Large intestine (tissue), 3 donors: ENCODE measurements around the gene SLC39A11. TPM values are rescaled to one million over a fixed set of nuclear protein-coding genes. Genes with fewer than 3 reads are reported as not detected.

ENCODE experiments used
- DNase-seq, 2 donors: peaks; one replicate each; pipeline versions ENCODE4 v3.0.0 to v3.0.0-alpha.2; 2013
- H3K27ac ChIP-seq: one replicate; pipeline ENCODE4 v1.5.1; 2013; ENCODE audit warnings: low read length
- H3K27me3 ChIP-seq: 2 replicates; pipeline ENCODE4 v1.6.1; 2013; ENCODE audit warnings: low read length; ENCODE audit not compliant: control insufficient read depth, insufficient read depth
- H3K36me3 ChIP-seq: 2 replicates; pipeline ENCODE4 v1.6.1; 2013; ENCODE audit warnings: low read length; ENCODE audit not compliant: control insufficient read depth, insufficient read depth
- H3K4me1 ChIP-seq: one replicate; pipeline ENCODE4 v1.6.1; 2013; ENCODE audit warnings: low read length; ENCODE audit not compliant: control insufficient read depth, insufficient read depth
- H3K4me3 ChIP-seq: one replicate; pipeline ENCODE4 v1.5.1; 2013; ENCODE audit warnings: low read length
- H3K9me3 ChIP-seq: one replicate; pipeline ENCODE4 v1.6.1; 2013; ENCODE audit warnings: mild to moderate bottlenecking, low read depth, low read length, moderate library complexity; ENCODE audit not compliant: control insufficient read depth
- WGBS: methylation state at CpG from one replicate; pipeline ENCODE4 v1.1.5; 2013; ENCODE audit warnings: low lambda C conversion rate; ENCODE audit not compliant: insufficient coverage; 5-methylcytosine and 5-hydroxymethylcytosine counted together
- polyA plus RNA-seq: library from polyadenylated mRNA; unstranded; fragments of 120-200 nt; gene quantifications from one replicate; pipeline ENCODE4 v1.2.1, GENCODE V29; 2013

Gene SLC39A11
- polyA plus RNA-seq, 1 donor = 46.2 TPM

- Histone ChIP-seq H3K9me3 (no peaks in the 10 kb centered on the region), H3K4me1 (no peaks in the 10 kb centered on the region), H3K27me3 (no peaks in the 10 kb centered on the region), H3K27ac (no peak overlapping the region), H3K4me3 (no peak overlapping the region), H3K36me3 (no peaks in the 10 kb centered on the region)
- no peak for DNase-seq
- no CpG with 5 or more reads among the region's 10 CpGs for whole genome bisulfite sequencing
Measured at GRCh38 chr17:72952641-72953315, 139.7 kb downstream of the SLC39A11 start.

GRCh38 chr17:72952220-72952619 lies 140.3 kb downstream of the SLC39A11 start:
- Histone ChIP-seq H3K9me3 (no peaks in the 10 kb centered on the region), H3K4me1 (no peaks in the 10 kb centered on the region), H3K27me3 (no peaks in the 10 kb centered on the region), H3K27ac (no peak overlapping the region), H3K4me3 (no peak overlapping the region), H3K36me3 (peaks cover 4% of the 10 kb centered on the region)
- no peak for DNase-seq
- 100% methylated on average over 1 of the region's 5 CpGs for WGBS

GRCh38 chr17:72950242-72950931 lies 142.1 kb downstream of the SLC39A11 start:
- H3K27ac ChIP-seq = no peak overlapping the region
- no peaks in the 10 kb centered on the region for H3K9me3 ChIP-seq
- DNase-seq = no peak
- H3K4me3 ChIP-seq = no peak overlapping the region
- 100% methylated on average over 1 of the region's 8 CpGs for WGBS
- no peaks in the 10 kb centered on the region for H3K27me3 ChIP-seq
- peaks cover 6% of the 10 kb centered on the region for H3K36me3 ChIP-seq
- H3K4me1 ChIP-seq = no peaks in the 10 kb centered on the region

- WGBS = 100% methylated on average over 1 of the region's 23 CpGs
- Histone ChIP-seq H3K9me3 (no peaks in the 10 kb centered on the region), H3K27ac (no peak overlapping the region), H3K27me3 (no peaks in the 10 kb centered on the region), H3K4me1 (no peaks in the 10 kb centered on the region), H3K4me3 (no peak overlapping the region), H3K36me3 (peaks cover 7% of the 10 kb centered on the region)
- DNase-seq = no peak
Measured at GRCh38 chr17:72948115-72948514, 144.4 kb downstream of the SLC39A11 start.

- H3K36me3 ChIP-seq = peaks cover 7% of the 10 kb centered on the region
- H3K27me3 ChIP-seq = no peaks in the 10 kb centered on the region
- H3K4me1 ChIP-seq = no peaks in the 10 kb centered on the region
- no peak overlapping the region for H3K27ac ChIP-seq
- H3K9me3 ChIP-seq = no peaks in the 10 kb centered on the region
- DNase-seq = no peak
- WGBS = no CpG with 5 or more reads among the region's 10 CpGs
- H3K4me3 ChIP-seq = no peak overlapping the region
Measured at GRCh38 chr17:72947475-72947874, 145.0 kb downstream of the SLC39A11 start.

- no peak overlapping the region for H3K4me3 ChIP-seq
- H3K9me3 ChIP-seq = no peaks in the 10 kb centered on the region
- no CpG with 5 or more reads among the region's 5 CpGs for WGBS
- H3K4me1 ChIP-seq = no peaks in the 10 kb centered on the region
- no peaks in the 10 kb centered on the region for H3K27me3 ChIP-seq
- H3K36me3 ChIP-seq = peaks cover 7% of the 10 kb centered on the region
- DNase-seq = no peak
- no peak overlapping the region for H3K27ac ChIP-seq
Measured at GRCh38 chr17:72946696-72947095, 145.8 kb downstream of the SLC39A11 start.

- Histone ChIP-seq H3K9me3 (no peaks in the 10 kb centered on the region), H3K36me3 (peaks cover 7% of the 10 kb centered on the region), H3K27me3 (no peaks in the 10 kb centered on the region), H3K27ac (no peak overlapping the region), H3K4me3 (no peak overlapping the region), H3K4me1 (no peaks in the 10 kb centered on the region)
- no peak for DNase-seq
- WGBS = 100% methylated on average over 1 of the region's 3 CpGs
Measured at GRCh38 chr17:72946156-72946555, 146.3 kb downstream of the SLC39A11 start.

GRCh38 chr17:72945473-72945872 lies 147.0 kb downstream of the SLC39A11 start:
- H3K27ac ChIP-seq = no peak overlapping the region
- WGBS = no CpG with 5 or more reads among the region's 6 CpGs

GRCh38 chr17:72943826-72944689 lies 148.4 kb downstream of the SLC39A11 start:
- H3K36me3 ChIP-seq = peaks cover 7% of the 10 kb centered on the region
- no peaks in the 10 kb centered on the region for H3K9me3 ChIP-seq
- DNase-seq = no peak
- H3K4me3 ChIP-seq = no peak overlapping the region
- H3K4me1 ChIP-seq = no peaks in the 10 kb centered on the region
- WGBS = no CpG with 5 or more reads among the region's 4 CpGs
- no peak overlapping the region for H3K27ac ChIP-seq
- H3K27me3 ChIP-seq = no peaks in the 10 kb centered on the region

More at GRCh38 chr17:72945473-72945872, 147.0 kb downstream of the SLC39A11 start:
- no peaks in the 10 kb centered on the region for H3K9me3 ChIP-seq
- H3K4me3 ChIP-seq = no peak overlapping the region
- no peaks in the 10 kb centered on the region for H3K4me1 ChIP-seq
- no peaks in the 10 kb centered on the region for H3K27me3 ChIP-seq
- peaks cover 7% of the 10 kb centered on the region for H3K36me3 ChIP-seq
- no peak for DNase-seq

- DNase-seq = no peak
- H3K4me1 ChIP-seq = no peaks in the 10 kb centered on the region
- WGBS = 100% methylated on average over 2 of the region's 6 CpGs
- H3K27me3 ChIP-seq = no peaks in the 10 kb centered on the region
- H3K9me3 ChIP-seq = no peaks in the 10 kb centered on the region
- H3K27ac ChIP-seq = no peak overlapping the region
- peaks cover 7% of the 10 kb centered on the region for H3K36me3 ChIP-seq
- H3K4me3 ChIP-seq = no peak overlapping the region
Measured at GRCh38 chr17:72942579-72942978, 149.9 kb downstream of the SLC39A11 start.
